MG63 (cell line): ENCODE data around the gene ETV5. TPM values are rescaled to one million over a fixed set of nuclear protein-coding genes. Genes with fewer than 3 reads are reported as not detected.

ENCODE experiments used
- DNase-seq: peaks from one replicate; pipeline ENCODE4 v3.0.0-alpha.2; 2020
- H3K27me3 ChIP-seq: fragments of 250-450 bp; sonication (Bioruptor Pico); 2 replicates; pipeline ENCODE4 v1.5.1; 2020; ENCODE audit warnings: mild to moderate bottlenecking, moderate library complexity
- H3K36me3 ChIP-seq: fragments of 250-450 bp; sonication (Bioruptor Pico); 2 replicates; pipeline ENCODE4 v1.5.1; 2020; ENCODE audit warnings: mild to moderate bottlenecking, moderate library complexity
- H3K4me3 ChIP-seq: fragments of 250-450 bp; sonication (Bioruptor Pico); 2 replicates; pipeline ENCODE4 v1.5.1; 2020; ENCODE audit warnings: mild to moderate bottlenecking, moderate library complexity
- H3K9me3 ChIP-seq: fragments of 250-450 bp; sonication (Bioruptor Pico); 2 replicates; pipeline ENCODE4 v1.5.1; 2020; ENCODE audit warnings: mild to moderate bottlenecking, moderate library complexity
- total RNA-seq: library from RNA; depleted of rRNA; stranded (reverse); fragments of >200 nt; shearing (Covaris generic); gene quantifications from 2 replicates; pipeline ENCODE4 v1.2.3, GENCODE V29; 2014; ENCODE audit warnings: low replicate concordance

Gene ETV5
- total RNA-seq, 1 experiment from 2014 or later = 36.4 TPM

GRCh38 chr3:186129206-186129605 is 20.3 kb upstream of the ETV5 start:
- no peaks in the 10 kb centered on the region for H3K9me3 ChIP-seq
- no peak for DNase-seq
- no peaks in the 10 kb centered on the region for H3K36me3 ChIP-seq
- no peak overlapping the region for H3K4me3 ChIP-seq
- no peaks in the 10 kb centered on the region; the same call in 1 of the 2 replicates for H3K27me3 ChIP-seq

- H3K27me3 ChIP-seq = no peaks in the 10 kb centered on the region; the same call in 1 of the 2 replicates
- H3K36me3 ChIP-seq = no peaks in the 10 kb centered on the region
- DNase-seq = no peak
- H3K4me3 ChIP-seq = no peak overlapping the region
- no peaks in the 10 kb centered on the region for H3K9me3 ChIP-seq
Measured at GRCh38 chr3:186128158-186128557, 19.3 kb upstream of the ETV5 start.

GRCh38 chr3:186127463-186127862 is 18.6 kb upstream of the ETV5 start:
- DNase-seq = no peak
- no peak overlapping the region for H3K4me3 ChIP-seq

GRCh38 chr3:186125118-186125517 is 16.2 kb upstream of the ETV5 start:
- no peak overlapping the region for H3K4me3 ChIP-seq
- H3K9me3 ChIP-seq = no peaks in the 10 kb centered on the region
- no peak for DNase-seq
- no peaks in the 10 kb centered on the region for H3K36me3 ChIP-seq
- no peaks in the 10 kb centered on the region for H3K27me3 ChIP-seq

More at GRCh38 chr3:186127463-186127862, 18.6 kb upstream of the ETV5 start:
- Histone ChIP-seq H3K9me3 (no peaks in the 10 kb centered on the region), H3K27me3 (no peaks in the 10 kb centered on the region; the same call in 1 of the 2 replicates), H3K36me3 (no peaks in the 10 kb centered on the region)

- Histone ChIP-seq H3K27me3 (no peaks in the 10 kb centered on the region), H3K9me3 (no peaks in the 10 kb centered on the region)
Measured at GRCh38 chr3:186124592-186124991, 15.7 kb upstream of the ETV5 start.

GRCh38 chr3:186123012-186123411 is 14.1 kb upstream of the ETV5 start:
- Histone ChIP-seq H3K9me3 (no peaks in the 10 kb centered on the region), H3K27me3 (peaks cover 5% of the 10 kb centered on the region), H3K36me3 (no peaks in the 10 kb centered on the region), H3K4me3 (no peak overlapping the region)
- DNase-seq = no peak

More at GRCh38 chr3:186124592-186124991, 15.7 kb upstream of the ETV5 start:
- H3K4me3 ChIP-seq = no peak overlapping the region
- no peaks in the 10 kb centered on the region for H3K36me3 ChIP-seq
- DNase-seq = no peak

- Histone ChIP-seq H3K9me3 (no peaks in the 10 kb centered on the region), H3K36me3 (no peaks in the 10 kb centered on the region), H3K27me3 (peaks cover 5% of the 10 kb centered on the region), H3K4me3 (no peak overlapping the region)
- DNase-seq = no peak
Measured at GRCh38 chr3:186121968-186122367, 13.1 kb upstream of the ETV5 start.

GRCh38 chr3:186121278-186121677 is 12.4 kb upstream of the ETV5 start:
- H3K27me3 ChIP-seq = peaks cover 5% of the 10 kb centered on the region
- DNase-seq = no peak
- H3K36me3 ChIP-seq = no peaks in the 10 kb centered on the region
- no peak overlapping the region for H3K4me3 ChIP-seq
- H3K9me3 ChIP-seq = no peaks in the 10 kb centered on the region

GRCh38 chr3:186119499-186119898 is 10.6 kb upstream of the ETV5 start:
- Histone ChIP-seq H3K9me3 (no peaks in the 10 kb centered on the region), H3K4me3 (no peak overlapping the region), H3K36me3 (no peaks in the 10 kb centered on the region), H3K27me3 (peaks cover 5% of the 10 kb centered on the region)
- DNase-seq = no peak

- DNase-seq = no peak
- H3K27me3 ChIP-seq = peaks cover 5% of the 10 kb centered on the region
- H3K4me3 ChIP-seq = no peak overlapping the region
- no peaks in the 10 kb centered on the region for H3K9me3 ChIP-seq
- H3K36me3 ChIP-seq = no peaks in the 10 kb centered on the region
Measured at GRCh38 chr3:186118692-186119091, 9.8 kb upstream of the ETV5 start.

- H3K4me3 ChIP-seq = no peak overlapping the region
- DNase-seq = no peak
- no peaks in the 10 kb centered on the region for H3K36me3 ChIP-seq
- peaks cover 5% of the 10 kb centered on the region for H3K27me3 ChIP-seq
- H3K9me3 ChIP-seq = no peaks in the 10 kb centered on the region
Measured at GRCh38 chr3:186117521-186118134, 8.7 kb upstream of the ETV5 start.

GRCh38 chr3:186115239-186115996 is 6.5 kb upstream of the ETV5 start:
- DNase-seq = no peak
- no peaks in the 10 kb centered on the region for H3K9me3 ChIP-seq
- no peaks in the 10 kb centered on the region for H3K36me3 ChIP-seq
- H3K27me3 ChIP-seq = peaks cover 5% of the 10 kb centered on the region
- no peak overlapping the region for H3K4me3 ChIP-seq

- Histone ChIP-seq H3K27me3 (no peaks in the 10 kb centered on the region), H3K36me3 (no peaks in the 10 kb centered on the region), H3K4me3 (no peak overlapping the region), H3K9me3 (no peaks in the 10 kb centered on the region)
- no peak for DNase-seq
Measured at GRCh38 chr3:186110975-186111974, 2.4 kb upstream of the ETV5 start.

- H3K36me3 ChIP-seq = peaks cover 6% of the 10 kb centered on the region
- no peaks in the 10 kb centered on the region for H3K9me3 ChIP-seq
- peak; percentile 23 for DNase-seq
- H3K4me3 ChIP-seq = peak overlapping the region; percentile 53
- H3K27me3 ChIP-seq = no peaks in the 10 kb centered on the region
Measured at GRCh38 chr3:186109897-186110803, 1.3 kb upstream of the ETV5 start.

- peaks cover 18% of the 10 kb centered on the region for H3K36me3 ChIP-seq
- H3K4me3 ChIP-seq = peak overlapping the region; percentile 80
- no peaks in the 10 kb centered on the region for H3K9me3 ChIP-seq
- peak; percentile 77 for DNase-seq
- no peaks in the 10 kb centered on the region for H3K27me3 ChIP-seq
Measured at GRCh38 chr3:186108106-186108940, 566 bp downstream of the ETV5 start.
